Fibroblast of skin of left quadriceps (primary cell): ENCODE measurements around the gene MTA3.

Experiments used
- DNase-seq, 2 experiments: peaks; one replicate each; pipeline ENCODE4 v3.0.0-alpha.2; 2013; ENCODE audit warnings: low read depth in 2 of 2

Gene MTA3

GRCh38 chr2:42786561-42787345 lies 218.3 kb downstream of the MTA3 start:
- DNase-seq: no peak

GRCh38 chr2:42787424-42787787 lies 219.0 kb downstream of the MTA3 start:
- DNase-seq: no peak

GRCh38 chr2:42787788-42788477 lies 219.5 kb downstream of the MTA3 start:
- no peak for DNase-seq

GRCh38 chr2:42788478-42788793 lies 220.0 kb downstream of the MTA3 start:
- no peak for DNase-seq

- no peak for DNase-seq
These were observed 220.4 kb downstream of the MTA3 start for GRCh38 chr2:42788882-42789281.

GRCh38 chr2:42789751-42790150 lies 221.3 kb downstream of the MTA3 start:
- no peak for DNase-seq

GRCh38 chr2:42791606-42792005 lies 223.2 kb downstream of the MTA3 start:
- no peak for DNase-seq

- DNase-seq: no peak
These were observed 223.7 kb downstream of the MTA3 start for GRCh38 chr2:42792087-42792582.

- no peak for DNase-seq
These were observed 224.3 kb downstream of the MTA3 start, which contains the start of gene HAAO for GRCh38 chr2:42792583-42793333. HAAO (minus strand) TSS chr2:42792583; CDS start chr2:42792536, 47 bp downstream.

GRCh38 chr2:42793334-42794270 lies 225.2 kb downstream of the MTA3 start:
- no peak for DNase-seq

- no peak for DNase-seq
These were observed 226.0 kb downstream of the MTA3 start for GRCh38 chr2:42794271-42795046.

- no peak for DNase-seq
These were observed 226.8 kb downstream of the MTA3 start for GRCh38 chr2:42795275-42795674.

- no peak for DNase-seq
These were observed 227.4 kb downstream of the MTA3 start for GRCh38 chr2:42795841-42796301.

GRCh38 chr2:42796427-42797248 lies 228.2 kb downstream of the MTA3 start:
- no peak for DNase-seq

GRCh38 chr2:42797281-42797680 lies 228.8 kb downstream of the MTA3 start:
- no peak for DNase-seq

- DNase-seq: no peak
These were observed 231.4 kb downstream of the MTA3 start for GRCh38 chr2:42799881-42800280.

- DNase-seq: no peak
These were observed 232.1 kb downstream of the MTA3 start for GRCh38 chr2:42800461-42800962.

GRCh38 chr2:42800981-42801380 lies 232.5 kb downstream of the MTA3 start:
- no peak for DNase-seq

GRCh38 chr2:42801381-42801780 lies 232.9 kb downstream of the MTA3 start:
- DNase-seq: no peak
